ENCODE results near the gene STRBP.
"Not testable (repeated sequence)": the region's sequence is repeated elsewhere in the genome, so short reads cannot be mapped to it uniquely, and the experiment has no call there.

Gene STRBP

DNA sequence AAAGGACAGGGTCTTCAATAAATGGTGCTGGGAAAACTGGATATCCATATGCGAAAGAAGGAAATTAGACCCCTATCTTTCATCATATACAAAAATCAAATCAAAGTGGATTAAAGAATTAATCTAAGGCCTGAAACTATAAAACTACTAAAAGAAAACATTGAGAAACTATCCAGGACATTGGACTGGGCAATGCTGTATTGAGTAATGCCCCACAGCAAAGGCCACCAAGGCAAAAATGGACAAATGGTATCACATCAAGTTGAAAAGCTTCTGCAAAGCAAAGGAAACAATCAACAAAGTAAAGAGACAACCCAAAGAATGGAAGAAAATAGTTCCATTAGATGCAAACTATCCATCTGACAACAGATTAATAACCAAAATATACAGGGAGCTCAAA, 72.3 kb downstream of the STRBP start:
- TF ChIP-seq, protein P1, sequence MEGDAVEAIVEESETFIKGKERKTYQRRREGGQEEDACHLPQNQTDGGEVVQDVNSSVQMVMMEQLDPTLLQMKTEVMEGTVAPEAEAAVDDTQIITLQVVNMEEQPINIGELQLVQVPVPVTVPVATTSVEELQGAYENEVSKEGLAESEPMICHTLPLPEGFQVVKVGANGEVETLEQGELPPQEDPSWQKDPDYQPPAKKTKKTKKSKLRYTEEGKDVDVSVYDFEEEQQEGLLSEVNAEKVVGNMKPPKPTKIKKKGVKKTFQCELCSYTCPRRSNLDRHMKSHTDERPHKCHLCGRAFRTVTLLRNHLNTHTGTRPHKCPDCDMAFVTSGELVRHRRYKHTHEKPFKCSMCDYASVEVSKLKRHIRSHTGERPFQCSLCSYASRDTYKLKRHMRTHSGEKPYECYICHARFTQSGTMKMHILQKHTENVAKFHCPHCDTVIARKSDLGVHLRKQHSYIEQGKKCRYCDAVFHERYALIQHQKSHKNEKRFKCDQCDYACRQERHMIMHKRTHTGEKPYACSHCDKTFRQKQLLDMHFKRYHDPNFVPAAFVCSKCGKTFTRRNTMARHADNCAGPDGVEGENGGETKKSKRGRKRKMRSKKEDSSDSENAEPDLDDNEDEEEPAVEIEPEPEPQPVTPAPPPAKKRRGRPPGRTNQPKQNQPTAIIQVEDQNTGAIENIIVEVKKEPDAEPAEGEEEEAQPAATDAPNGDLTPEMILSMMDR (conservative IDR thresholded peaks at IDR 0.05; ENCODE audit: low read depth, low read length), result no peak

DNA sequence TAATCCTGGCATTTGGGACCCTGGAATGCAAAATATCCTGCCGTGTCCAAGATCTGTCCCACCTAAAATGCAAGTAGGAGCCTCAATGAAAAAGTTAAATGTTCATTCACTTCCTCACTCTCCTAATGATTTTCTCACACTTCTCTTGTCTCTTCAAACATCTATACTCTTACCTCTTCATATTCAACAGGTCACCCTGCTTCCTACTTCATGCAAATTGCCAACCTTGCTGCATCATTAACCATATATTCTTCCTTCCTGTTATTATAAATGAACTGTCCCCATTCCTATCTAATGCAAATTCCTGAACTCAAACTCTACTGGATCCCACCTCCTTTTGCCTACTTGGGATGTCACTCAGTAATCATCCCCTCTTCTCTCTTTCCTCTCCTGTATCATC, 74.4 kb downstream of the STRBP start:
- TF ChIP-seq, protein P1 (conservative IDR thresholded peaks at IDR 0.05; ENCODE audit: low read depth, low read length), result no peak
- no peak overlapping the region for H3K4me3 ChIP-seq (ENCODE audit: low read depth, low read length)
- DNase-seq (ENCODE audit: low read depth), result no peak

More for the DNA sequence above, 72.3 kb downstream of the STRBP start:
- no peak for DNase-seq (ENCODE audit: low read depth)
- no peak overlapping the region for H3K4me3 ChIP-seq (ENCODE audit: low read depth, low read length)

DNA sequence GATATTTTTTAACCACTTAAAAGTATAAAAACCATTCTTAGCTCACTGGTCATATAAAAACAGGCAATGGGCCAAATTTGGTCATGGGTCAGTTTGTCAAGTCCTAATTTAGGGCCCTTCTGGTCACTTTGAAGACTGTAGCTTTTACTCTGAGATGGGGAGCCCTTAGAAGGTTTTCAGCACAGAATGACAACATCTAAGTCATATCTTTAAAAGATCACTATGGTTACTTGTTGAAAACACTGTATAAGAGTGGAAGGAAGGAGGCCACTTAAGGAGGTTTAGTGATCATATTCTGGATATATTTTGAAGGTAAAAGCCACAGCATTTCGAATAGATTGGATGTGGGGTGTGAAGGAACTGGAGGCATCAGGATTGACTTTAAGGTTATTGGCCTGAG, 76.7 kb downstream of the STRBP start:
- H3K4me3 ChIP-seq (ENCODE audit: low read depth, low read length), result no peak overlapping the region
- no peak for DNase-seq (ENCODE audit: low read depth)
- TF ChIP-seq, protein P1 (conservative IDR thresholded peaks at IDR 0.05; ENCODE audit: low read depth, low read length), result no peak

DNA sequence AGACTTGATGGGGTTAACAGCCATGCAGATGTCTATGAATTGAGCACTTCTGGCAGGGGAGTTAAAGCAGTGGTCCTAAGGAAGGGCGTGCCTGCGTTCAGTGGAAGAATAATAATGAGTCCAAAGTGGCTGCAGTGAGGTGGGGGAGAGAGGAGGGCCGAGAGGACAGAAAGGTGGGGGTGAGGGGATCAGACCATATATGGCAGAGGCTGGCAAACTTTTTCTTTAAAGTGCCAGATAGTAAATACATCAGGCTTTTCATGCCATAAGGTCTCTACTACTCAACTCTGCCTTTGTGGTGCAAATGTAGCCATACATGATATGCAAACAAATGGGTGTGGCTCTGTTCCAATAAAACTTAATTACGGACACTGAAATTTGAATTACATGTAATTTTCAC, 77.1 kb downstream of the STRBP start:
- H3K4me3 ChIP-seq (ENCODE audit: low read depth, low read length), result no peak overlapping the region
- no peak for DNase-seq (ENCODE audit: low read depth)
- TF ChIP-seq, protein P1 (conservative IDR thresholded peaks at IDR 0.05; ENCODE audit: low read depth, low read length), result no peak

DNA sequence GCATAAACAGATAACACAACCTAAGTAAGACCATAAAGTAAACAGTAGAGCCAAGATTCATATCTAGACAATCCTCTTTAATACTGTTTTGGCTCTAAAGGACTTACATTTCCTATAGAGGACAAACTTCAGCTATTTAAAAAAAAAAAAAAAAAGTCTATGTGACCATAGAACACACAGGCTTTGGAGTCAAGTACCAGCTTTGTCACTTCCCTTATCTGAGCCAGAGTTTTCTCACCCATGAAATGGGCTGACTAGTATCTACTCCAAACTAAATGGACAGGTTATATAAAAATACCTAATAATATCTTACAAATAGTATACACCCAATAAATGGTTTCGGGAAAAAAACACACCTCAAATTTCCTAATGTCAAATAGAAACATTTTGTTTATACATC, 81.3 kb downstream of the STRBP start:
- no peak for DNase-seq (ENCODE audit: low read depth)
- TF ChIP-seq, protein P1 (conservative IDR thresholded peaks at IDR 0.05; ENCODE audit: low read depth, low read length), result no peak

DNA sequence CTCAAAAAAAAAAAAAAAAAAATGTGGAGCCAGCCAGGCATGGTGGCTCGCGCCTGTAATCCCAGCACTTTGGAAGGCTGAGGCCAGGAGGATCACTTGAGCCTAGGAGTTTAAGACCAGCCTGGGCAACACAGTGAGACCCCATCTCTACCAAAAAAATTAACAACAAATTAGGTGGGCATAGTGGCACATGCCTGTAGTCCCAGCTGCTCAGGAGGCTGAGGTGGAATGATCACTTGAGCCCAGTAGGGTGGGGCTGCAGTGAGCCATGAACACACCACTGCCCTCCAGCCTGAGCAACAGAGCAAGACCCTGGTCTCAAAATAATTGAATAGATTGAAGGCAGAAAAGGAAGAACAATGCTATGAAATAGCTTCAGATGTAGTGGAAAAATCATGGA, 82.4 kb downstream of the STRBP start:
- DNase-seq (ENCODE audit: low read depth); H3K4me3 ChIP-seq (ENCODE audit: low read depth, low read length): not testable (repeated sequence)

More for the DNA sequence above, 81.3 kb downstream of the STRBP start:
- no peak overlapping the region for H3K4me3 ChIP-seq (ENCODE audit: low read depth, low read length)

DNA sequence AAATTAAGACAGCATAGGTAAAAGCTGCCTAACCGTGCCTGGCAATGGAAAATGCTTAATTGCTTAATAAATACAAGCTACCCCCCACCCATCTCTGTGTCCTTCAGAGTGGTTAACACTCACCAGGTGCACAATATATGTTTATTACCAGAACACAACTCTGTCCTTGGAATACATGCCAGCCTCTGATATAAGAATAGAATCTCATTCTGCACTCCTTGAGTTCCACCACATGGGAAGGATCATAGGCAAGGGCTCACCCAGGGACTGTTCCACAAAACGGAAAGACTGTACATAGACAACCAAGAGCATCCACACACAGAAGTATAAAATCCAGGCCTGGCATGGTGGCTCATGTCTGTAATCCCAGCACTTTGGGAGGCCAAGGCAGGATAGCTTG, 91.4 kb downstream of the STRBP start:
- TF ChIP-seq, protein P1 (conservative IDR thresholded peaks at IDR 0.05; ENCODE audit: low read depth, low read length), result no peak
- no peak overlapping the region for H3K4me3 ChIP-seq (ENCODE audit: low read depth, low read length)
- no peak for DNase-seq (ENCODE audit: low read depth)
